Measurements from ENCODE around the gene SLC1A7. TPM values are rescaled to one million over a fixed set of nuclear protein-coding genes. Genes with fewer than 3 reads are reported as not detected.

SLC1A7 gene
- total and polyA plus RNA-seq, 2 of the 13 experiments (the other 11 are each of a cell fraction or from before 2014, with no cell fraction given): 0.04 to 2.0 TPM

DNA sequence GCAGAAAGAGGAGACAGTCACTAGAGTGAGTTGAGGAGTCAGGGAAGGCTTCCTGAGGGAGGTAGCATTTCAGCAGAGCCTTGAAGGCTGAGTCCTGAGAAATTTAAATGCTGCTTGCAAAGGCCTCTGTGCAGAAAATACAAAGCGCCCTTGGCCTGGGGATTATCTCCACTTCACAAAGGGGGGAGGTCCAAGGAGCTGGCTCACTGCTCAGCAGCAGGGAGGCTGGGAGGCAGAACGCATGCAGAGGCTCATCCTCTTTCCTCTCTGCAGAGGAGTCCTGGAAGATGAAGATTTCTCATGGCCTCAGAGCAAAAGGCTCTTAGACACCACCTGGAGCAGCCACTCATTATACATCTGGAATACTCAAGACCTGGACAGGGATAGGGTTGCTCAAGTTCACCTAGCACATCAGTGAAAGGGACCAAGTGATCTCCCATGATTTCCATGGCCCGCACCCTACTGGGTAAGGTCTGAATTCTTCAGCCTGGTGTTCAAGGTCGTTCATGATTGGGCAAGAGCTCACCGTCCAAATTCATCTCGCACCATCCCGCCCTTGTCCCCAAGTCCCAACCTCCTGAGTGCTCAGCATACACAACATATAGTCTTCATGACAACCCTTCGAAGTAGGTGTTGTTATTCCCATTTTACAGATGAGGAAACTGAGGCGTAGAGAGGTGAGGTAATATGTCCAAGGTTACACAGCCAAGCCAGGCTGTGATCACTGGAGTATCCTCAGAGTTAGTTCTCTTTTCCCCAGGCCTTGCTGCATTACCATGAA is 9.0 kb downstream of the SLC1A7 start:
- TF ChIP-seq ZNF629 (CRISPR knock-in tag; conservative IDR thresholded peaks at IDR 0.05) (peak; percentile 88), FOXK1 (CRISPR knock-in tag; IDR thresholded peaks at IDR 0.05; ENCODE audit: borderline replicate concordance, low read depth) (peak; percentile 21; the same call in 1 of the 2 replicates), ZMYM3 (CRISPR knock-in tag; IDR thresholded peaks at IDR 0.05) (0 out of 2 replicates have a peak, but pooled peaks have one; percentile 55)
- TF ChIP-seq, protein P1, sequence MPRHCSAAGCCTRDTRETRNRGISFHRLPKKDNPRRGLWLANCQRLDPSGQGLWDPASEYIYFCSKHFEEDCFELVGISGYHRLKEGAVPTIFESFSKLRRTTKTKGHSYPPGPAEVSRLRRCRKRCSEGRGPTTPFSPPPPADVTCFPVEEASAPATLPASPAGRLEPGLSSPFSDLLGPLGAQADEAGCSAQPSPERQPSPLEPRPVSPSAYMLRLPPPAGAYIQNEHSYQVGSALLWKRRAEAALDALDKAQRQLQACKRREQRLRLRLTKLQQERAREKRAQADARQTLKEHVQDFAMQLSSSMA (CRISPR knock-in tag; IDR thresholded peaks at IDR 0.05): no peak
- BruUV-seq (replicated peaks): no TSS peak
- intact Hi-C loops (cut with micrococcal nuclease; ENCODE audit: unreplicated experiment) (no loop called here), in situ Hi-C loops (cut with HindIII; ENCODE audit: extremely low pct_ligation_motif_present, low pct_unique_long_range_greater_than_20kb) (no loop called here)
- WGBS (ENCODE audit: low lambda C conversion rate): 60% methylated on average over 8 of the region's 9 CpGs
- Histone ChIP-seq H3K79me2 (ENCODE audit: insufficient read depth, low read length) (no peaks in the 10 kb centered on the region), H2AFZ (ENCODE audit: low read length) (no peak overlapping the region), H3K36me3 (replicated peaks in 1 of 2; ENCODE audit: control insufficient read depth in 1 of 2, insufficient read depth in 2 of 2, low read length in 2 of 2) (no peaks in the 10 kb centered on the region), H3K9me3 (ENCODE audit: low read length) (peaks cover 7% of the 10 kb centered on the region), H3K4me3 (replicated peaks in 1 of 3; ENCODE audit: insufficient read depth in 1 of 3, low read depth in 2 of 3, low read length in 3 of 3) (no peak overlapping the region), H3K27ac (ENCODE audit: extremely low read length, insufficient read depth, low read length) (no peak overlapping the region), H3K27me3 (ENCODE audit: control insufficient read depth in 1 of 2, insufficient read depth in 2 of 2, low read length in 2 of 2) (peaks cover 3 to 5% of the 10 kb centered on the region in 2 experiments; a peak in 3 of 5 replicates), H3K4me1 (ENCODE audit: insufficient read depth, low read length) (peaks cover 65% of the 10 kb centered on the region), H3K4me2 (ENCODE audit: low read depth, low read length) (no peak overlapping the region), H3K9ac (ENCODE audit: insufficient read depth, low read depth, low read length) (no peak overlapping the region), H4K20me1 (ENCODE audit: insufficient read depth, low read length) (no peaks in the 10 kb centered on the region)
- POLR2A ChIA-PET: interaction anchor here (1.1 to 1.9 kb wide), 4 partner anchors 11 to 57 kb away, joined by 3 to 5 read pairs (median 4); no protein-coding TSS in a partner anchor
- CTCF ChIA-PET (ENCODE audit: low intra/inter-chr PET ratio, low total read pairs): no interaction called here
- FAIRE-seq: peak; percentile 39
- no peak for ATAC-seq
- DNase-seq (ENCODE audit: low spot score): no peak

GRCh38 chr1:53132176-53132575 is 10.3 kb downstream of the SLC1A7 start:
- no peaks in the 10 kb centered on the region for H3K79me2 ChIP-seq (ENCODE audit: insufficient read depth, low read length)
- FAIRE-seq (no peak), ATAC-seq (no peak), DNase-seq (ENCODE audit: low spot score) (no peak)
- H3K27ac ChIP-seq (ENCODE audit: extremely low read length, insufficient read depth, low read length): no peak overlapping the region
- in situ Hi-C loops (cut with HindIII; ENCODE audit: extremely low pct_ligation_motif_present, low pct_unique_long_range_greater_than_20kb): no loop called here
- H4K20me1 ChIP-seq (ENCODE audit: insufficient read depth, low read length): no peaks in the 10 kb centered on the region
- 80% methylated on average over 8 of the region's 8 CpGs for WGBS (ENCODE audit: low lambda C conversion rate)
- no peak overlapping the region for H2AFZ ChIP-seq (ENCODE audit: low read length)
- peaks cover 75% of the 10 kb centered on the region for H3K4me1 ChIP-seq (ENCODE audit: insufficient read depth, low read length)
- peaks cover 3 to 5% of the 10 kb centered on the region in 2 experiments; a peak in 3 of 5 replicates for H3K27me3 ChIP-seq (ENCODE audit: control insufficient read depth in 1 of 2, insufficient read depth in 2 of 2, low read length in 2 of 2)
- H3K9ac ChIP-seq (ENCODE audit: insufficient read depth, low read depth, low read length): no peak overlapping the region
- ChIA-PET POLR2A (interaction anchor here (0.9 to 2.6 kb wide), 5 partner anchors 11 to 58 kb away, joined by 3 to 7 read pairs (median 4); no protein-coding TSS in a partner anchor), CTCF (ENCODE audit: low intra/inter-chr PET ratio, low total read pairs) (no interaction called here)
- H3K4me2 ChIP-seq (ENCODE audit: low read depth, low read length): no peak overlapping the region
- intact Hi-C loops (cut with micrococcal nuclease; ENCODE audit: unreplicated experiment): no loop called here
- no peaks in the 10 kb centered on the region for H3K36me3 ChIP-seq (replicated peaks in 1 of 2; ENCODE audit: control insufficient read depth in 1 of 2, insufficient read depth in 2 of 2, low read length in 2 of 2)
- BruUV-seq (replicated peaks): no TSS peak
- H3K4me3 ChIP-seq (replicated peaks in 1 of 3; ENCODE audit: insufficient read depth in 1 of 3, low read depth in 2 of 3, low read length in 3 of 3): no peak overlapping the region
- no peaks in the 10 kb centered on the region for H3K9me3 ChIP-seq (ENCODE audit: low read length)
- TF ChIP-seq RFXAP (CRISPR knock-in tag; IDR thresholded peaks at IDR 0.05; ENCODE audit: borderline replicate concordance) (no peak), MED1 (CRISPR knock-in tag; IDR thresholded peaks at IDR 0.05) (no peak), ZNF7 (CRISPR knock-in tag; IDR thresholded peaks at IDR 0.05) (no peak), TOE1 (CRISPR knock-in tag; IDR thresholded peaks at IDR 0.05) (no peak), MYPOP (CRISPR knock-in tag; IDR thresholded peaks at IDR 0.05) (no peak), EP300 (IDR thresholded peaks at IDR 0.05; ENCODE audit: low read depth in 2 of 2, low read length in 2 of 2) (no peak), EP300 (CRISPR knock-in tag; IDR thresholded peaks at IDR 0.05; ENCODE audit: borderline replicate concordance) (no peak), SAP130 (CRISPR knock-in tag; IDR thresholded peaks at IDR 0.05; ENCODE audit: low read depth) (no peak), ZNF382 (CRISPR knock-in tag; IDR thresholded peaks at IDR 0.05; ENCODE audit: borderline replicate concordance) (no peak), ZFP36L2 (CRISPR knock-in tag; IDR thresholded peaks at IDR 0.05) (no peak), ZKSCAN1 (IDR thresholded peaks at IDR 0.05; ENCODE audit: low read length) (no peak), HNRNPH1 (optimal IDR thresholded peaks at IDR 0.05; ENCODE audit: low read depth, low read length) (no peak), ZMYM4 (CRISPR knock-in tag; IDR thresholded peaks at IDR 0.05) (no peak)

All from HepG2 (cell line).